ENCODE results near the gene L1CAM. TPM values are rescaled to one million over a fixed set of nuclear protein-coding genes. Genes with fewer than 3 reads are reported as not detected.

L1CAM gene
- total and polyA plus RNA-seq, 2 of the 8 experiments (the other 6 are each of a cell fraction or from before 2014, with no cell fraction given): 11.0 to 43.0 TPM

GRCh38 chrX:153935326-153935851 is 49.4 kb upstream of the L1CAM start (continued):
- no peak for TF ChIP-seq SAP30 (IDR thresholded peaks at IDR 0.05; ENCODE audit: insufficient read depth, insufficient replicate concordance, low read length)
- no peak for TF ChIP-seq CHD7 (IDR thresholded peaks at IDR 0.05; ENCODE audit: insufficient replicate concordance, low read length)
